Uterus (tissue), 2 donors: ENCODE data around the gene ATL3.

Experiments
- CTCF ChIP-seq, 4 experiments: fragments of 200-600 bp in 2 of 4; fragments of 450-650 bp in 2 of 4; sonication (generic) in 2 of 4; IDR thresholded peaks; one replicate each; pipeline ENCODE4 v1.5.1; 2016 to 2019; ENCODE audit warnings: antibody characterized with exemption in 4 of 4, mild to moderate bottlenecking in 2 of 4, moderate library complexity in 1 of 4
- POLR2A ChIP-seq, 2 donors: fragments of 450-650 bp; IDR thresholded peaks; one replicate each; pipeline ENCODE4 v1.6.1; 2016; ENCODE audit warnings: antibody characterized with exemption in 2 of 2, mild to moderate bottlenecking in 1 of 2, moderate library complexity in 1 of 2

- no peak for TF ChIP-seq CTCF (IDR thresholded peaks at IDR 0.05)
- no peak for TF ChIP-seq POLR2A (IDR thresholded peaks at IDR 0.05)
Measured at GRCh38 chr11:63612181-63612580, 59.0 kb downstream of the ATL3 start.
